Lower leg skin (tissue), 4 donors: ENCODE data around the gene ZNF777. TPM values are rescaled to one million over a fixed set of nuclear protein-coding genes. Genes with fewer than 3 reads are reported as not detected.
"Not testable (repeated sequence)": the region's sequence is repeated elsewhere in the genome, so short reads cannot be mapped to it uniquely, and the experiment has no call there.

ENCODE experiments used
- DNase-seq, 2 donors: peaks; one replicate each; pipeline ENCODE4 v3.0.0-alpha.2; 2019; ENCODE audit warnings: low spot score in 2 of 2
- H3K4me3 ChIP-seq: fragments of 200-600 bp; sonication (generic); 2 replicates; pipeline ENCODE4 v1.5.1; 2017; ENCODE audit warnings: mild to moderate bottlenecking, low read depth; ENCODE audit not compliant: poor library complexity, severe bottlenecking
- CTCF ChIP-seq, 3 donors: fragments of 450-650 bp; IDR thresholded peaks; one replicate each; pipeline ENCODE4 v1.5.1; 2016; ENCODE audit warnings: antibody characterized with exemption in 3 of 3, mild to moderate bottlenecking in 3 of 3, moderate library complexity in 2 of 3
- POLR2A ChIP-seq, 2 donors: fragments of 450-650 bp; IDR thresholded peaks; one replicate each; pipeline ENCODE4 v1.6.1; 2016 to 2017; ENCODE audit warnings: antibody characterized with exemption in 2 of 2, mild to moderate bottlenecking in 1 of 2, moderate library complexity in 1 of 2
- WGBS, 2 donors: methylation state at CpG; one replicate each; pipeline ENCODE4 v1.1.5; 2018; 5-methylcytosine and 5-hydroxymethylcytosine counted together
- intact Hi-C: fragments of 100-400 bp; cut with DNase I; formaldehyde crosslinking; loops from one replicate; pipeline ENCODE4 v1.15.0; 2023; ENCODE audit warnings: low total_unique reads
- total RNA-seq, 4 donors: library from RNA; depleted of rRNA; stranded (reverse); fragments of >200 nt; gene quantifications; one replicate each; pipeline ENCODE4 v1.1.0, GENCODE V29; 2016

ZNF777 gene
- total RNA-seq, 4 donors from 2014 or later, result 10.6 to 18.7 (median 15.4) TPM

GRCh38 chr7:149494738-149495368, 34.0 kb upstream of the ZNF777 start:
- WGBS, 2 donors, result 77 to 82% methylated on average over 6 of the region's 6 CpGs
- DNase-seq, result no peak
- TF ChIP-seq CTCF (IDR thresholded peaks at IDR 0.05) (no peak), POLR2A (IDR thresholded peaks at IDR 0.05) (no peak)
- no peak overlapping the region for H3K4me3 ChIP-seq
- intact Hi-C loops, result no loop called here

GRCh38 chr7:149493975-149494374, 33.1 kb upstream of the ZNF777 start:
- H3K4me3 ChIP-seq, intact Hi-C loops, DNase-seq: not testable (repeated sequence)
- 87 to 88% methylated on average over 18 to 20 of the region's 20 CpGs for WGBS, 2 donors

- intact Hi-C loops, result no loop called here
- 90 to 91% methylated on average over 9 of the region's 9 CpGs for WGBS, 2 donors
- H3K4me3 ChIP-seq, result no peak overlapping the region
- TF ChIP-seq POLR2A (IDR thresholded peaks at IDR 0.05), result no peak
- no peak for TF ChIP-seq CTCF (IDR thresholded peaks at IDR 0.05)
- no peak for DNase-seq
These were observed 32.5 kb upstream of the ZNF777 start for GRCh38 chr7:149493366-149493765.

GRCh38 chr7:149490083-149490760, 29.4 kb upstream of the ZNF777 start:
- intact Hi-C loops, result no loop called here
- DNase-seq, result no peak
- TF ChIP-seq CTCF (IDR thresholded peaks at IDR 0.05) (no peak), POLR2A (IDR thresholded peaks at IDR 0.05) (no peak)
- 77 to 83% methylated on average over 15 of the region's 15 CpGs for WGBS, 2 donors
- no peak overlapping the region for H3K4me3 ChIP-seq

DNA sequence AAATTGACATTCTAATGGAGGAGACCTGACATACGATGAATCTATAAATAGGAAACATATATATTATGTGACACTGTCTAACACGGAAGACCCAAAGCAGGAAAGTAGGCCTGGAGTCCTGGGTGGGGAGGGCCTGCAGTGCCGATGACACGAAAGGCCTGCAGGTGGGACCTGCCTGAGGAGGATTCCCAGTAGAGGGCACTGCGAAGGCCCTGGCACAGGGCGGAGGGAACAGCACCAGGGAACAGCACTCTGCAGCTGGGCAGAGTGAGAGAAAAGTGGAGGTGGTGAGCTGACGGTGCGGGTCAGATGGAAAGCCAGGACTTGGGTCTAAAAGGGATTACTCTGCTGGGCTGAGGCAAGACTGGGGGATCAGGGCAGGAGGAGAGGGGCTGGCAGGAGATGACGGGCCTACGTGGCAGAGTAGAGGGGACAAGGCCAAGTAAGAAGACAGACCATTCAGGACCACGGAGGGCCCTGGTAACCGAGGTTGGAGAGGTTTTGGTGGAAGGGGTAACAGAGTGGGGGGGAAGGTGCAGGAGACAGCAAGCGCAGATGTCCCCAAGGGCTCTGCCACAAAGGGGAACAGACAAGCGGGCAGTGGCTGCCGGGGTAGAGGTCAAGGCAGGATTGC, 28.6 kb upstream of the ZNF777 start:
- intact Hi-C loops, result no loop called here
- TF ChIP-seq POLR2A (IDR thresholded peaks at IDR 0.05), result no peak
- no peak for TF ChIP-seq CTCF (IDR thresholded peaks at IDR 0.05)
- WGBS, 2 donors, result 78 to 82% methylated on average over 15 of the region's 15 CpGs
- no peak for DNase-seq
- H3K4me3 ChIP-seq, result no peak overlapping the region

DNA sequence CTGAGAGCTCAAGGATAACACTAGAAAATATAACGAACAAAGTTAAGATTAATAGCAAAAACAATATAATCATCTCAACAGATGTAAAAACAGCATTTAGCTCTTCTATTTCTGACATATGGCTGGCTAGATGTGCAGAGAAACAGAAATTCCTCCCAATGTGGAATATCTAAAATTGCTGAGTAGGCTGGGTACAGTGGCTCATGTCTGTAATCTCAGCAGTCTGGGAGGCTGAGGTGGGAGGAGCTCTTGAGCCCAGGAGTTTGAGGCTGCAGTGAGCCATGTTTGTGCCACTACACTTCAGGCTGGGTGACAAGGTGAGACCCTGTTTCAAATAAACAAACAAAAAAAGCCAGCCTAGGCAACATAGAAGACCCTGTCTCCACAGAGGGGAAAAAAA, 18.7 kb upstream of the ZNF777 start:
- no peak overlapping the region for H3K4me3 ChIP-seq
- intact Hi-C loops, result no loop called here
- TF ChIP-seq CTCF (IDR thresholded peaks at IDR 0.05) (no peak), POLR2A (IDR thresholded peaks at IDR 0.05) (no peak)
- DNase-seq, result no peak
- 93 to 100% methylated on average over 1 of the region's 1 CpG for WGBS, 2 donors
